ENCODE data around the gene LPAR2.

DNA sequence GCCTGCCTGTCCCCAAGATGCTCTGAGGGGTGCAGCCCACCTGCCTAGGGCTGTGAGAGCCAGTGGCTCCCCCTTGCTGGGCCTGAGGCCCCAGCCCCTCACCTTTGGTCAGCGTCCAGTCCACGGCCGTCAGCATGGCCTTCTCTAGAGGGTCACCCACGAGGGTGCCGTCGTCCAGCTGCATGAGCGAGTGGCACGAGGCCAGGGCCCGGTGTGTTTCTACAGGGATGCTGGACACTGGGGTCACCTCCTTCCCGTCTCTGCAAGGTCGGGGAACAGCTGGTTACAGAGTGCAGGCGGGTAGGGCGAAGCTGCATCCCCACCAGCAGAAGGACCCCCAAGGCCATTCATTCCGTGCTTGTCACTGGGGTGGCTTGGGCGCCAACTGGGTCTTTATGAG lies 26.4 kb upstream of the LPAR2 start:
- TF ChIP-seq POLR2A (IDR thresholded peaks at IDR 0.05): no peak
- TF ChIP-seq, protein P1, sequence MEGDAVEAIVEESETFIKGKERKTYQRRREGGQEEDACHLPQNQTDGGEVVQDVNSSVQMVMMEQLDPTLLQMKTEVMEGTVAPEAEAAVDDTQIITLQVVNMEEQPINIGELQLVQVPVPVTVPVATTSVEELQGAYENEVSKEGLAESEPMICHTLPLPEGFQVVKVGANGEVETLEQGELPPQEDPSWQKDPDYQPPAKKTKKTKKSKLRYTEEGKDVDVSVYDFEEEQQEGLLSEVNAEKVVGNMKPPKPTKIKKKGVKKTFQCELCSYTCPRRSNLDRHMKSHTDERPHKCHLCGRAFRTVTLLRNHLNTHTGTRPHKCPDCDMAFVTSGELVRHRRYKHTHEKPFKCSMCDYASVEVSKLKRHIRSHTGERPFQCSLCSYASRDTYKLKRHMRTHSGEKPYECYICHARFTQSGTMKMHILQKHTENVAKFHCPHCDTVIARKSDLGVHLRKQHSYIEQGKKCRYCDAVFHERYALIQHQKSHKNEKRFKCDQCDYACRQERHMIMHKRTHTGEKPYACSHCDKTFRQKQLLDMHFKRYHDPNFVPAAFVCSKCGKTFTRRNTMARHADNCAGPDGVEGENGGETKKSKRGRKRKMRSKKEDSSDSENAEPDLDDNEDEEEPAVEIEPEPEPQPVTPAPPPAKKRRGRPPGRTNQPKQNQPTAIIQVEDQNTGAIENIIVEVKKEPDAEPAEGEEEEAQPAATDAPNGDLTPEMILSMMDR (IDR thresholded peaks at IDR 0.05): no peak
